ENCODE data around the gene TMEM43. TPM values are rescaled to one million over a fixed set of nuclear protein-coding genes. Genes with fewer than 3 reads are reported as not detected.

The TMEM43 gene
- total RNA-seq, 1 experiment from 2014 or later, result 32.4 TPM

DNA sequence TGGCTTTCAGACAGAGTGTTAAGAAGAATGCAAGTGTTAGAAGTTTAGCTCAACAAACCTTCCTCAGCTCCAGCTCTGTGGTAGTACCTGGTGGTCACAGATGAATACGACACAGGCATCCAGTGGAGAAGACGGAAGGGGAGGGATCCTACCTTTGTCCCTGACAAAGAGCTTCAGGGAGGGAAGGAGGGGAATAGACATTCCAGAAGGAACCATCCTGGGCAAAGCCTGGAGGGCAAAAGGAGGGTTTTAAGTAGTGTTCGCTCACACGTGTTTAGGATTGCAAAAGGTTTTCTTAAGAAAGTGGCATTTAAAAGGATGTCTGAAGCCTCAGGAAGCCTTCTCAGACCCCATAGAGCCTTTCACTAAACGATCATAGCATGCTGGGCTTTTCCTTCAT is 3.0 kb upstream of the TMEM43 start:
- Histone ChIP-seq H4K20me1 (ENCODE audit: insufficient read depth) (no peaks in the 10 kb centered on the region; the same call in 1 of the 2 replicates), H3K36me3 (ENCODE audit: control insufficient read depth in 1 of 2, insufficient read depth in 2 of 2, low read length in 2 of 2) (peaks cover 0 to 12% of the 10 kb centered on the region in 2 experiments; a peak in 1 of 4 replicates), H3K9ac (ENCODE audit: low read length) (no peak overlapping the region), H3K27me3 (ENCODE audit: insufficient read depth, low read length) (no peaks in the 10 kb centered on the region), H3K79me2 (ENCODE audit: insufficient read depth, low read length) (peaks cover 78% of the 10 kb centered on the region), H3K4me3 (replicated peaks in 1 of 2; ENCODE audit: low read depth in 1 of 2, low read length in 2 of 2) (no peak overlapping the region), H2AFZ (ENCODE audit: low read depth, low read length, poor library complexity, severe bottlenecking) (no peak overlapping the region), H3K9me3 (ENCODE audit: control insufficient read depth in 1 of 2, insufficient read depth in 1 of 2, low read depth in 1 of 2, low read length in 2 of 2) (no peaks in the 10 kb centered on the region), H3K9me2 (ENCODE audit: insufficient read depth) (no peaks in the 10 kb centered on the region), H3K4me2 (ENCODE audit: low read length) (no peak overlapping the region), H3K27ac (ENCODE audit: low read depth, low read length) (no peak overlapping the region), H3K4me1 (ENCODE audit: control insufficient read depth in 1 of 2, insufficient read depth in 2 of 2, low read length in 2 of 2) (peaks cover 8 to 20% of the 10 kb centered on the region in 2 experiments; a peak in 3 of 4 replicates)
- ChIA-PET CTCF (no interaction called here), RAD21 (ENCODE audit: low non-redundant PET in 1 of 2, low total read pairs in 2 of 2, uncharacterized antibody in 2 of 2, unreplicated experiment in 2 of 2) (no interaction called here), POLR2A (no interaction called here)
- DNase-seq (ENCODE audit: low read depth, low spot score), result no peak
- TF ChIP-seq ZNF274 (IDR thresholded peaks at IDR 0.05; ENCODE audit: low read depth, low read length) (no peak), EGR1 (IDR thresholded peaks at IDR 0.05; ENCODE audit: low read depth) (no peak), SP1 (IDR thresholded peaks at IDR 0.05; ENCODE audit: low read depth) (no peak), ZFX (IDR thresholded peaks at IDR 0.05) (no peak), SIN3A (IDR thresholded peaks at IDR 0.05; ENCODE audit: low read depth) (no peak), EZH2 (IDR thresholded peaks at IDR 0.05) (no peak)
- TF ChIP-seq, protein P1, sequence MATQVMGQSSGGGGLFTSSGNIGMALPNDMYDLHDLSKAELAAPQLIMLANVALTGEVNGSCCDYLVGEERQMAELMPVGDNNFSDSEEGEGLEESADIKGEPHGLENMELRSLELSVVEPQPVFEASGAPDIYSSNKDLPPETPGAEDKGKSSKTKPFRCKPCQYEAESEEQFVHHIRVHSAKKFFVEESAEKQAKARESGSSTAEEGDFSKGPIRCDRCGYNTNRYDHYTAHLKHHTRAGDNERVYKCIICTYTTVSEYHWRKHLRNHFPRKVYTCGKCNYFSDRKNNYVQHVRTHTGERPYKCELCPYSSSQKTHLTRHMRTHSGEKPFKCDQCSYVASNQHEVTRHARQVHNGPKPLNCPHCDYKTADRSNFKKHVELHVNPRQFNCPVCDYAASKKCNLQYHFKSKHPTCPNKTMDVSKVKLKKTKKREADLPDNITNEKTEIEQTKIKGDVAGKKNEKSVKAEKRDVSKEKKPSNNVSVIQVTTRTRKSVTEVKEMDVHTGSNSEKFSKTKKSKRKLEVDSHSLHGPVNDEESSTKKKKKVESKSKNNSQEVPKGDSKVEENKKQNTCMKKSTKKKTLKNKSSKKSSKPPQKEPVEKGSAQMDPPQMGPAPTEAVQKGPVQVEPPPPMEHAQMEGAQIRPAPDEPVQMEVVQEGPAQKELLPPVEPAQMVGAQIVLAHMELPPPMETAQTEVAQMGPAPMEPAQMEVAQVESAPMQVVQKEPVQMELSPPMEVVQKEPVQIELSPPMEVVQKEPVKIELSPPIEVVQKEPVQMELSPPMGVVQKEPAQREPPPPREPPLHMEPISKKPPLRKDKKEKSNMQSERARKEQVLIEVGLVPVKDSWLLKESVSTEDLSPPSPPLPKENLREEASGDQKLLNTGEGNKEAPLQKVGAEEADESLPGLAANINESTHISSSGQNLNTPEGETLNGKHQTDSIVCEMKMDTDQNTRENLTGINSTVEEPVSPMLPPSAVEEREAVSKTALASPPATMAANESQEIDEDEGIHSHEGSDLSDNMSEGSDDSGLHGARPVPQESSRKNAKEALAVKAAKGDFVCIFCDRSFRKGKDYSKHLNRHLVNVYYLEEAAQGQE (IDR thresholded peaks at IDR 0.05; ENCODE audit: low read depth), result no peak
- TF ChIP-seq, protein P2, sequence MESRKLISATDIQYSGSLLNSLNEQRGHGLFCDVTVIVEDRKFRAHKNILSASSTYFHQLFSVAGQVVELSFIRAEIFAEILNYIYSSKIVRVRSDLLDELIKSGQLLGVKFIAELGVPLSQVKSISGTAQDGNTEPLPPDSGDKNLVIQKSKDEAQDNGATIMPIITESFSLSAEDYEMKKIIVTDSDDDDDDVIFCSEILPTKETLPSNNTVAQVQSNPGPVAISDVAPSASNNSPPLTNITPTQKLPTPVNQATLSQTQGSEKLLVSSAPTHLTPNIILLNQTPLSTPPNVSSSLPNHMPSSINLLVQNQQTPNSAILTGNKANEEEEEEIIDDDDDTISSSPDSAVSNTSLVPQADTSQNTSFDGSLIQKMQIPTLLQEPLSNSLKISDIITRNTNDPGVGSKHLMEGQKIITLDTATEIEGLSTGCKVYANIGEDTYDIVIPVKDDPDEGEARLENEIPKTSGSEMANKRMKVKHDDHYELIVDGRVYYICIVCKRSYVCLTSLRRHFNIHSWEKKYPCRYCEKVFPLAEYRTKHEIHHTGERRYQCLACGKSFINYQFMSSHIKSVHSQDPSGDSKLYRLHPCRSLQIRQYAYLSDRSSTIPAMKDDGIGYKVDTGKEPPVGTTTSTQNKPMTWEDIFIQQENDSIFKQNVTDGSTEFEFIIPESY (IDR thresholded peaks at IDR 0.05; ENCODE audit: extremely low read depth, insufficient replicate concordance, low read length), result no peak
- intact Hi-C loops (cut with micrococcal nuclease), result loop anchor here (10.0 kb wide), 1 partner anchor 467 kb away; no protein-coding TSS in a partner anchor
- BruUV-seq (replicated peaks), result no TSS peak
- no peak for ATAC-seq
